Measurements from ENCODE around the gene SENP7. TPM values are rescaled to one million over a fixed set of nuclear protein-coding genes. Genes with fewer than 3 reads are reported as not detected.
"Not testable (repeated sequence)": the region's sequence is repeated elsewhere in the genome, so short reads cannot be mapped to it uniquely, and the experiment has no call there.

Gene SENP7
- total RNA-seq, 2 experiments from 2014 or later = 17.7 to 19.5 TPM

DNA sequence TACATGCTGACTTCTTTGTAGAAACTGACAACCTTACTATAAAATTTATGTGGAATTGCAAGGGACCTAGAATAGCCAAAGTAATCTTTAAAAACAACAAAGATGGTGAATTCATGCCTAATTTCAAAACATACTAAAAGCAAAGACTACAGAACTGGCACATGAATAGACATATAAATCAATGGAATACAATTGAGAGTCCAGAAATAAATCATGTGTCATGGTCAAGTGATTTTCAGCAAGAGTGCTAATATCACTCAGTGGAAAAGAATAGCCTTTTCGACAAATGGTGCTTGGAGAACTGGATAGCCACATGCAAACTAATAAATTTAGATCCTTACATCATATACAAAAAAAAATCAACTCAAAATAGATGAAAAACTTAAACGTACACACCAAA lies 201.3 kb downstream of the SENP7 start:
- Histone ChIP-seq H3K9me3 (ENCODE audit: low read length) (peaks cover 9% of the 10 kb centered on the region; the same call in 1 of the 2 replicates), H3K79me2 (ENCODE audit: insufficient read depth, low read depth, low read length) (no peaks in the 10 kb centered on the region), H3K4me1 (ENCODE audit: insufficient read depth, low read length, poor library complexity, severe bottlenecking) (no peaks in the 10 kb centered on the region), H3K4me3 (ENCODE audit: low read depth, low read length, poor library complexity, severe bottlenecking) (no peak overlapping the region), H3K36me3 (ENCODE audit: insufficient read depth, low read length) (no peaks in the 10 kb centered on the region), H4K20me1 (ENCODE audit: insufficient read depth, low read length) (no peaks in the 10 kb centered on the region), H3K27ac (ENCODE audit: low read depth, low read length, poor library complexity, severe bottlenecking) (no peak overlapping the region), H3K4me2 (ENCODE audit: low read length) (no peak overlapping the region), H3K9me2 (ENCODE audit: insufficient read depth, low read length) (no peaks in the 10 kb centered on the region), H2AFZ (ENCODE audit: low read length) (no peak overlapping the region)
- no TSS peak for BruUV-seq (replicated peaks)
- no peak for TF ChIP-seq EZH2phosphoT487 (IDR thresholded peaks at IDR 0.05; ENCODE audit: borderline replicate concordance, low read depth, low read length)
- TF ChIP-seq CTCF (conservative IDR thresholded peaks at IDR 0.05; ENCODE audit: low read length) = no peak
- ChIA-PET POLR2A (no interaction called here), CTCF (ENCODE audit: unreplicated experiment) (no interaction called here)
- DNase-seq (ENCODE audit: low spot score) = no peak
- intact Hi-C loops (cut with micrococcal nuclease; ENCODE audit: unreplicated experiment) = no loop called here

DNA sequence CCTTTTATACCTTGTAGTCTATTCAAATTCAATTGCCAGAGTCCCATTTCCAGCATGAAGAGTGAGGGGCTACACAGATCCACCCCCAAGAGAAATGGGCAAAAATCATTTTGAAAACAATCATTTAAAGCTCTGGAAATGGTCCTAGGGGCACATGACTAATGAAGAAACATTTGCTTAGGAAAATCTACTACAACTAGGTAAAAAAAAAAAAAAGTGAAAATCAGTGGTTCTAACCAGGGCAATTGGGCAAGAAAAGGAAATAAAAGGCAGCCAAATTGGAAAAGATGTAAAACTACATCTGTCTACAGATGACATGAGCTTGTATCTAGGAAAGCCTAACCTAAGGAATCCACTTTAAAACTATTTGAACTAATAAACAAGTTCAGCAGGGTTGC lies 202.0 kb downstream of the SENP7 start:
- Histone ChIP-seq H3K36me3 (ENCODE audit: insufficient read depth, low read length) (no peaks in the 10 kb centered on the region), H2AFZ (ENCODE audit: low read length) (no peak overlapping the region), H3K4me1 (ENCODE audit: insufficient read depth, low read length, poor library complexity, severe bottlenecking) (no peaks in the 10 kb centered on the region), H4K20me1 (ENCODE audit: insufficient read depth, low read length) (no peaks in the 10 kb centered on the region), H3K79me2 (ENCODE audit: insufficient read depth, low read depth, low read length) (no peaks in the 10 kb centered on the region), H3K27ac (ENCODE audit: low read depth, low read length, poor library complexity, severe bottlenecking) (no peak overlapping the region), H3K9me2 (ENCODE audit: insufficient read depth, low read length) (no peaks in the 10 kb centered on the region), H3K4me2 (ENCODE audit: low read length) (no peak overlapping the region), H3K4me3 (ENCODE audit: low read depth, low read length, poor library complexity, severe bottlenecking) (no peak overlapping the region), H3K9me3 (ENCODE audit: low read length) (peaks cover 9% of the 10 kb centered on the region; the same call in 1 of the 2 replicates)
- intact Hi-C loops (cut with micrococcal nuclease; ENCODE audit: unreplicated experiment) = no loop called here
- BruUV-seq (replicated peaks) = no TSS peak
- ChIA-PET POLR2A (interaction anchor here (0.6 kb wide), 1 partner anchor 283 kb away, joined by 3 read pairs; no protein-coding TSS in a partner anchor), CTCF (ENCODE audit: unreplicated experiment) (no interaction called here)
- DNase-seq (ENCODE audit: low spot score) = no peak
- TF ChIP-seq EZH2phosphoT487 (IDR thresholded peaks at IDR 0.05; ENCODE audit: borderline replicate concordance, low read depth, low read length) (no peak), CTCF (conservative IDR thresholded peaks at IDR 0.05; ENCODE audit: low read length) (no peak)

DNA sequence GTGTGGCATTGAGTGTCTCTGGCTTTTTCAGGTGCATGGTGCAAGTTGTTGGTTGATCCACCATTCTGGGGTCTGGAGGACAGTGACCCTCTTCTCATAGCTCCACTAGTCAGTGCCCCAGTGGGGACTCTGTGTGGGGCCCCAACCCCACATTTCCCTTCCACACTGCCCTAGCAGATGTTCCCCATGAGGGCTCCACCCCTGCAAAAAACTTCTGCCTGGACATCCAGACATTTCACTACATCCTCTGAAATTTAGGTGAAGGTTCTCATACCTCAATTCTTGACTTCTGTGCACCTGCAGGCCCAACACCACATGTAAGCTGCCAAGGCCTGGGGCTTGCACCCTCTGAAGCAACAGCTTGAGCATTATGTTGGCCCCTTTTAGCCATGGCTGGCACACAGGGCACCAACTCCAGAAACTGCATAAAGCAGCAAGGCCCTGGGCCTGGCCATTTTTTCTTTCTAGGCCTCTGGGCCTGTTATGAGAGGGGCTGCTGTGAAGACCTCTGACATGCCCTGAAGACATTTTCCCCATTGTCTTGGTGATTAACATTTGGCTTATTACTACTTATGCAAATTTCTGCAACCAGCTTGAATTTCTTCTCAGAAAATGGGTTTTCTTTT lies 204.8 kb downstream of the SENP7 start:
- H2AFZ ChIP-seq (ENCODE audit: low read length) = not testable (repeated sequence)

More for the DNA sequence above, 204.8 kb downstream of the SENP7 start:
- H3K4me3 ChIP-seq (ENCODE audit: low read depth, low read length, poor library complexity, severe bottlenecking); H3K79me2 ChIP-seq (ENCODE audit: insufficient read depth, low read depth, low read length); H3K4me2 ChIP-seq (ENCODE audit: low read length); H3K9me2 ChIP-seq (ENCODE audit: insufficient read depth, low read length); CTCF ChIA-PET (ENCODE audit: unreplicated experiment); H4K20me1 ChIP-seq (ENCODE audit: insufficient read depth, low read length); H3K36me3 ChIP-seq (ENCODE audit: insufficient read depth, low read length); H3K9me3 ChIP-seq (ENCODE audit: low read length); H3K27ac ChIP-seq (ENCODE audit: low read depth, low read length, poor library complexity, severe bottlenecking); intact Hi-C loops (cut with micrococcal nuclease; ENCODE audit: unreplicated experiment); H3K4me1 ChIP-seq (ENCODE audit: insufficient read depth, low read length, poor library complexity, severe bottlenecking); BruUV-seq (replicated peaks): not testable (repeated sequence)
- peak; percentile 39 for DNase-seq (ENCODE audit: low spot score)
- POLR2A ChIA-PET = interaction anchor here (1.2 kb wide), 1 partner anchor 9 kb away, joined by 5 read pairs; no protein-coding TSS in a partner anchor
